CD14-positive monocyte (primary cell): ENCODE data around the gene TMEM151B. TPM values are rescaled to one million over a fixed set of nuclear protein-coding genes. Genes with fewer than 3 reads are reported as not detected.
A peak's percentile ranks its signal among the peaks of the same experiment; 100 is the strongest.

Source experiments
- DNase-seq, 3 donors: peaks; one replicate each; pipeline ENCODE4 v3.0.0-alpha.2; 2011 to 2022
- H2AFZ ChIP-seq: 2 replicates; pipeline ENCODE4 v1.6.0; 2012; ENCODE audit warnings: mild to moderate bottlenecking, low read depth, low read length, inconsistent platforms; ENCODE audit not compliant: insufficient read depth, poor library complexity, severe bottlenecking
- H3K27ac ChIP-seq, 2 donors: 1 replicate in 1 of 2; 2 replicates in 1 of 2; pipeline ENCODE4 v1.5.1; 2012 to 2013; ENCODE audit warnings: low read length in 2 of 2, control low read depth in 1 of 2, inconsistent platforms in 1 of 2, low read depth in 1 of 2, mild to moderate bottlenecking in 1 of 2
- H3K27me3 ChIP-seq, 2 donors: one replicate each; pipeline versions ENCODE4 v1.6.0 to v1.6.1; 2011 to 2013; ENCODE audit warnings: low read length in 2 of 2; ENCODE audit not compliant: control insufficient read depth in 2 of 2, insufficient read depth in 2 of 2
- H3K36me3 ChIP-seq, 2 donors: replicated peaks in 1 of 2; 1 replicate in 1 of 2; 2 replicates in 1 of 2; pipeline versions ENCODE4 v1.5.1 to v1.6.1; 2012 to 2013; ENCODE audit warnings: low read length in 2 of 2, control low read depth in 1 of 2, inconsistent platforms in 1 of 2, mild to moderate bottlenecking in 1 of 2; ENCODE audit not compliant: insufficient read depth in 2 of 2, control insufficient read depth in 1 of 2
- H3K4me1 ChIP-seq, 2 donors: 1 replicate in 1 of 2; 2 replicates in 1 of 2; pipeline versions ENCODE4 v1.5.1 to v1.6.1; 2012 to 2013; ENCODE audit warnings: low read length in 2 of 2, control low read depth in 1 of 2, inconsistent platforms in 1 of 2, mild to moderate bottlenecking in 1 of 2, moderate library complexity in 1 of 2; ENCODE audit not compliant: insufficient read depth in 2 of 2, control insufficient read depth in 1 of 2
- H3K4me2 ChIP-seq: replicated peaks from 2 replicates; pipeline ENCODE3; 2012; ENCODE audit warnings: low read length, moderate library complexity, mild to moderate bottlenecking; ENCODE audit not compliant: poor library complexity, severe bottlenecking; ENCODE audit errors: extremely low read depth
- H3K4me3 ChIP-seq, 3 experiments: fragments of 200-600 bp in 1 of 3; sonication (generic) in 1 of 3; replicated peaks in 1 of 3; 1 replicate in 2 of 3; 2 replicates in 1 of 3; pipeline ENCODE4 v1.5.1; 2011 to 2013; ENCODE audit warnings: low read length in 3 of 3, mild to moderate bottlenecking in 3 of 3, control low read depth in 2 of 3, low read depth in 2 of 3, inconsistent platforms in 1 of 3, moderate library complexity in 1 of 3
- H3K79me2 ChIP-seq: 2 replicates; pipeline ENCODE4 v1.6.0; 2012; ENCODE audit warnings: mild to moderate bottlenecking, control low read depth, inconsistent platforms, low read length, moderate library complexity; ENCODE audit not compliant: insufficient read depth
- H3K9ac ChIP-seq: 2 replicates; pipeline ENCODE4 v1.6.0; 2017; ENCODE audit warnings: low read length, mild to moderate bottlenecking; ENCODE audit not compliant: insufficient read depth, poor library complexity, severe bottlenecking
- H3K9me3 ChIP-seq, 2 donors: replicated peaks in 1 of 2; 1 replicate in 1 of 2; 2 replicates in 1 of 2; pipeline versions ENCODE4 v1.5.1 to v1.6.1; 2012 to 2013; ENCODE audit warnings: low read length in 2 of 2, control low read depth in 1 of 2; ENCODE audit not compliant: control insufficient read depth in 1 of 2, insufficient read depth in 1 of 2
- H4K20me1 ChIP-seq: 2 replicates; pipeline ENCODE4 v1.6.0; 2012; ENCODE audit warnings: mild to moderate bottlenecking, low read length, control low read depth, moderate library complexity; ENCODE audit not compliant: insufficient read depth
- H3K27ac Mint-ChIP-seq, 7 donors: one replicate each; pipeline ENCODE4 v1.8.0; 2020; ENCODE audit warnings: mild to moderate bottlenecking in 7 of 7, mixed read lengths in 7 of 7, moderate library complexity in 6 of 7, inconsistent platforms in 2 of 7
- H3K27me3 Mint-ChIP-seq, 3 donors: one replicate each; pipeline ENCODE4 v1.8.0; 2021 to 2022; ENCODE audit warnings: low read depth in 3 of 3, mild to moderate bottlenecking in 3 of 3, mixed read lengths in 3 of 3, moderate library complexity in 3 of 3, inconsistent platforms in 1 of 3
- H3K36me3 Mint-ChIP-seq, 2 donors: one replicate each; pipeline ENCODE4 v1.8.0; 2020; ENCODE audit warnings: mixed read lengths in 2 of 2, inconsistent platforms in 1 of 2, mild to moderate bottlenecking in 1 of 2
- H3K4me1 Mint-ChIP-seq: one replicate; pipeline ENCODE4 v1.8.0; 2020; ENCODE audit warnings: mild to moderate bottlenecking, mixed read lengths
- H3K4me3 Mint-ChIP-seq, 2 donors: one replicate each; pipeline ENCODE4 v1.8.0; 2020; ENCODE audit warnings: mild to moderate bottlenecking in 2 of 2, mixed read lengths in 2 of 2, moderate library complexity in 1 of 2
- H3K9me3 Mint-ChIP-seq, 7 donors: one replicate each; pipeline ENCODE4 v1.8.0; 2020 to 2022; ENCODE audit warnings: mixed read lengths in 7 of 7, mild to moderate bottlenecking in 6 of 7, moderate library complexity in 6 of 7, inconsistent platforms in 2 of 7
- WGBS: methylation state at CpG from one replicate; pipeline ENCODE4 v1.1.5; 2013; ENCODE audit warnings: missing lambda C conversion rate; ENCODE audit not compliant: insufficient coverage; 5-methylcytosine and 5-hydroxymethylcytosine counted together
- intact Hi-C, 2 donors: fragments of 100-400 bp; cut with micrococcal nuclease; formaldehyde crosslinking; loops; one replicate each; pipeline versions ENCODE4 v1.15.0 to v1.15.1; 2023
- polyA plus RNA-seq, 3 donors: library from polyadenylated mRNA; depleted of rRNA in 1 of 3; unstranded in 2 of 3; stranded (reverse) in 1 of 3; fragments of 300-500 nt in 2 of 3; fragments of >200 nt in 1 of 3; fragmentation: Illumina TruSeq in 2 of 3; gene quantifications; 1 replicate in 2 of 3; 2 replicates in 1 of 3; pipeline ENCODE4 v1.2.3, GENCODE V29; 2012 to 2021
- TF ChIP-seq, protein P1 (sequence below): fragments of 200-600 bp; IDR thresholded peaks from one replicate; pipeline ENCODE4 v1.8.0; 2022; ENCODE audit warnings: antibody characterized with exemption, mild to moderate bottlenecking

The TMEM151B gene
- polyA plus RNA-seq, 3 donors = not detected

DNA sequence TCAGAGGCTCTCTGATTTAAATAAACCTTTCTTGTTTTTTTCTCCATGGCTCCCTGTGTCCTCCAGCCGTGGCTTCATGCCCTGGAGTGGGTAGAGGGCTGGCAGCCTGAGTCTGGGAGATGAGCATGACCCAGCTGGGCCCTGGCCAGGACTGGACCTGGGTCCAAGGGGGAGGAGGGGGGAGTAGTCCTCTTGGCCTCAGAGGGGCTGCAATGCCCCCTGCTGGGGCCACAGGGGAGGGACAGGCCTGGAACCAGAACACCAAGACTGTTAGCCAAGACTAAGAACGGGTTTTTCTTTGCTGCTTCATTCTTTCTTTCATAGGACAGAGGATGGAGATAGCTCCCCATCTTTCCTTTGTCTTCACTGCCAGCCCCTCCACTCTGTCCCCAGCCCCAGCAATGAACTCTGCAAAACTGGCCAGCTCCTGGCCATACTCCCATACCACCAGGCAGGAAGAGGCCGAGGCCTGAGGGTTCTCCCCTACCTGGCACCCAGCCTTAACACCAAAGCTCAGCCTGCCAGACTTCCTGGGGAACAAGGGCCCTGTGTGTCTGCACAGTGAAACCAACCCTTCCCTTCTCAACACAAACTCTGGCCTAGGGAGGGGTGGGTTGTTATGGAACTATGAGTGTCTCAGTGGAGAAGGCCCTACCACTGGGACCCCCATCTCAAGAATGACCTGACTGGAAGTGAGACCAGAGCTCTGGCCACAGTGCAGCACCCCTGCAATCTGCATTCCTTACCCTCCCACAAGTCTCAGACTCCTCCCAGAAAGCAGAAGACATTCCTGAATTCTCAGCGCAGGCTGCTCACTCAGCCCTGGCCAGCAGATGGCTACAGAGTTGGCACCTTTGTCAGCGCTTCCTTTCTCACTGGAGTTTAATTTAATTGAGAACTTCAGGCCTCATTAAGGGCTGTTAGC, 35.9 kb upstream of the TMEM151B start:
- Histone ChIP-seq H3K4me3 (no peak overlapping the region), H3K4me1 (peaks cover 32 to 35% of the 10 kb centered on the region in 2 donors), H3K9me3 (no peaks in the 10 kb centered on the region), H3K27me3 (no peaks in the 10 kb centered on the region), H3K27ac (no peak overlapping the region), H4K20me1 (no peaks in the 10 kb centered on the region), H3K79me2 (no peaks in the 10 kb centered on the region), H2AFZ (no peak overlapping the region), H3K36me3 (peaks cover 5 to 14% of the 10 kb centered on the region in 2 donors), H3K9ac (no peak overlapping the region), H3K4me2 (no peak overlapping the region)
- H3K4me3 Mint-ChIP-seq = no peak overlapping the region
- intact Hi-C loops = loop anchor here (5.0 kb wide), 1 partner anchor 62 kb away; no protein-coding TSS in a partner anchor
- no peak for DNase-seq
- peaks cover 17 to 29% of the 10 kb centered on the region in 2 donors for H3K36me3 Mint-ChIP-seq
- peaks cover 0 to 1% (median 0%) of the 10 kb centered on the region in 7 donors for H3K9me3 Mint-ChIP-seq
- TF ChIP-seq, protein P1, sequence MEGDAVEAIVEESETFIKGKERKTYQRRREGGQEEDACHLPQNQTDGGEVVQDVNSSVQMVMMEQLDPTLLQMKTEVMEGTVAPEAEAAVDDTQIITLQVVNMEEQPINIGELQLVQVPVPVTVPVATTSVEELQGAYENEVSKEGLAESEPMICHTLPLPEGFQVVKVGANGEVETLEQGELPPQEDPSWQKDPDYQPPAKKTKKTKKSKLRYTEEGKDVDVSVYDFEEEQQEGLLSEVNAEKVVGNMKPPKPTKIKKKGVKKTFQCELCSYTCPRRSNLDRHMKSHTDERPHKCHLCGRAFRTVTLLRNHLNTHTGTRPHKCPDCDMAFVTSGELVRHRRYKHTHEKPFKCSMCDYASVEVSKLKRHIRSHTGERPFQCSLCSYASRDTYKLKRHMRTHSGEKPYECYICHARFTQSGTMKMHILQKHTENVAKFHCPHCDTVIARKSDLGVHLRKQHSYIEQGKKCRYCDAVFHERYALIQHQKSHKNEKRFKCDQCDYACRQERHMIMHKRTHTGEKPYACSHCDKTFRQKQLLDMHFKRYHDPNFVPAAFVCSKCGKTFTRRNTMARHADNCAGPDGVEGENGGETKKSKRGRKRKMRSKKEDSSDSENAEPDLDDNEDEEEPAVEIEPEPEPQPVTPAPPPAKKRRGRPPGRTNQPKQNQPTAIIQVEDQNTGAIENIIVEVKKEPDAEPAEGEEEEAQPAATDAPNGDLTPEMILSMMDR = peak; percentile 23
- peaks cover 0 to 6% (median 0%) of the 10 kb centered on the region in 3 donors for H3K27me3 Mint-ChIP-seq
- WGBS = 69% methylated on average over 4 of the region's 5 CpGs
- peaks cover 53% of the 10 kb centered on the region for H3K4me1 Mint-ChIP-seq
- peak overlapping the region in 3 of 7 donors; percentile 69 to 88 (median 83) for H3K27ac Mint-ChIP-seq

- no peak overlapping the region for H3K9ac ChIP-seq
- H3K27me3 ChIP-seq = no peaks in the 10 kb centered on the region
- H3K4me3 ChIP-seq = no peak overlapping the region
- Mint-ChIP-seq H3K4me3 (no peak overlapping the region), H3K27me3 (peaks cover 0 to 6% (median 3%) of the 10 kb centered on the region in 3 donors), H3K27ac (peak overlapping the region in 3 of 7 donors; percentile 26 to 60 (median 41)), H3K36me3 (peaks cover 16 to 23% of the 10 kb centered on the region in 2 donors), H3K4me1 (peaks cover 51% of the 10 kb centered on the region), H3K9me3 (no peaks in the 10 kb centered on the region)
- no peaks in the 10 kb centered on the region for H3K79me2 ChIP-seq
- no peaks in the 10 kb centered on the region for H4K20me1 ChIP-seq
- peaks cover 5 to 7% of the 10 kb centered on the region in 2 donors for H3K36me3 ChIP-seq
- intact Hi-C loops = loop anchor here (5.0 kb wide), 1 partner anchor 63 kb away; no protein-coding TSS in a partner anchor
- no peak overlapping the region for H2AFZ ChIP-seq
- H3K27ac ChIP-seq = no peak overlapping the region
- TF ChIP-seq, protein P1 = no peak
- no peak for DNase-seq
- 71% methylated on average over 4 of the region's 6 CpGs for WGBS
- H3K4me2 ChIP-seq = no peak overlapping the region
- peaks cover 32 to 35% of the 10 kb centered on the region in 2 donors for H3K4me1 ChIP-seq
- no peaks in the 10 kb centered on the region for H3K9me3 ChIP-seq
Measured at GRCh38 chr6:44235269-44235668, 35.0 kb upstream of the TMEM151B start.
